ENCODE results near the gene USP17L17. TPM values are rescaled to one million over a fixed set of nuclear protein-coding genes. Genes with fewer than 3 reads are reported as not detected.
"Not testable (repeated sequence)": the region's sequence is repeated elsewhere in the genome, so short reads cannot be mapped to it uniquely, and the experiment has no call there.

Gene USP17L17
- total RNA-seq, 1 experiment from 2014 or later: not detected

DNA sequence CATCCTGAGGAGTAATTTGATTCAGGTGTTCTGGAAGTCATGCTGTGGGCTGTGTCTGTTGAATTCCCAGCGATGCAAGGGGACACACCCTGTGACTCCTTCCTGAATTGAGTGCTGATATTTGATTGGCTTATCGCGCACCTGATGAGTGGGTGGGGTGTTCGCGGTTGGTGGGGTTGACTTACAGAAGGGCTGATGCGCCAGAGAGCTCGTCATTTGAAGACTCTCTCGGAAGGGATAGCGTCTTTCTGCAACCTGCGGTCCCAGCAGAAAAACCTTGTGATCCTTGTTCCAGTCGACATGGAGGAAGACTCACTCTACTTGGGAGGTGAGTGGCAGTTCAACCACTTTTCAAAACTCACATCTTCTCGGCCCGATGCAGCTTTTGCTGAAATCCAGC is 23.8 kb upstream of the USP17L17 start, which contains the start of gene USP17L12:
USP17L12 (plus strand) TSS at position 301 of the 400 bp plus-strand sequence; CDS start at position 301, 0 bp downstream.
- ATAC-seq; H3K9me3 ChIP-seq (ENCODE audit: control insufficient read depth in 1 of 2, insufficient read depth in 1 of 2, low read depth in 1 of 2, low read length in 2 of 2); H3K36me3 ChIP-seq (ENCODE audit: control insufficient read depth in 1 of 2, insufficient read depth in 2 of 2, low read length in 2 of 2); H4K20me1 ChIP-seq (ENCODE audit: insufficient read depth); H3K9ac ChIP-seq (ENCODE audit: low read length); H3K4me1 ChIP-seq (ENCODE audit: control insufficient read depth in 1 of 2, insufficient read depth in 2 of 2, low read length in 2 of 2); POLR2A ChIA-PET; H3K27me3 ChIP-seq (ENCODE audit: insufficient read depth, low read length); CTCF ChIA-PET; H3K27ac ChIP-seq (ENCODE audit: low read depth, low read length); H3K4me2 ChIP-seq (ENCODE audit: low read length); H2AFZ ChIP-seq (ENCODE audit: low read depth, low read length, poor library complexity, severe bottlenecking); H3K9me2 ChIP-seq (ENCODE audit: insufficient read depth); intact Hi-C loops (cut with micrococcal nuclease); H3K4me3 ChIP-seq (replicated peaks in 1 of 2; ENCODE audit: low read depth in 1 of 2, low read length in 2 of 2); BruUV-seq (replicated peaks); RAD21 ChIA-PET (ENCODE audit: low non-redundant PET in 1 of 2, low total read pairs in 2 of 2, uncharacterized antibody in 2 of 2, unreplicated experiment in 2 of 2); DNase-seq (ENCODE audit: low read depth, low spot score); H3K79me2 ChIP-seq (ENCODE audit: insufficient read depth, low read length): not testable (repeated sequence)

DNA sequence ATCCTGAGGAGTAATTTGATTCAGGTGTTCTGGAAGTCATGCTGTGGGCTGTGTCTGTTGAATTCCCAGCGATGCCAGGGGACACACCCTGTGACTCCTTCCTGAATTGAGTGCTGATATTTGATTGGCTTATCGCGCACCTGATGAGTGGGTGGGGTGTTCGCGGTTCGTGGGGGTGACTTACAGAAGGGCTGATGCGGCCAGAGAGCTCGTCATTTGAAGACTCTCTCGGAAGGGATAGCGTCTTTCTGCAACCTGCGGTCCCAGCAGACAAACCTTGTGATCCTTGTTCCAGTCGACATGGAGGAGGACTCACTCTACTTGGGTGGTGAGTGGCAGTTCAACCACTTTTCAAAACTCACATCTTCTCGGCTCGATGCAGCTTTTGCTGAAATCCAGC is 19.1 kb upstream of the USP17L17 start, which contains the start of gene USP17L13:
USP17L13 (plus strand) TSS at position 301 of the 400 bp plus-strand sequence; CDS start at position 301, 0 bp downstream.
- BruUV-seq (replicated peaks): not testable (repeated sequence)

DNA sequence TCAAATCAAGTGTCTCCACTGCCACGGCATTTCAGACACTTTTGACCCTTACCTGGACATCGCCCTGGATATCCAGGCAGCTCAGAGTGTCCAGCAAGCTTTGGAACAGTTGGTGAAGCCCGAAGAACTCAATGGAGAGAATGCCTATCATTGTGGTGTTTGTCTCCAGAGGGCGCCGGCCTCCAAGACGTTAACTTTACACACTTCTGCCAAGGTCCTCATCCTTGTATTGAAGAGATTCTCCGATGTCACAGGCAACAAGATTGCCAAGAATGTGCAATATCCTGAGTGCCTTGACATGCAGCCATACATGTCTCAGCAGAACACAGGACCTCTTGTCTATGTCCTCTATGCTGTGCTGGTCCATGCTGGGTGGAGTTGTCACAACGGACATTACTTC is 13.4 kb upstream of the USP17L17 start:
- H3K4me3 ChIP-seq (replicated peaks in 1 of 2; ENCODE audit: low read depth in 1 of 2, low read length in 2 of 2); H3K4me1 ChIP-seq (ENCODE audit: control insufficient read depth in 1 of 2, insufficient read depth in 2 of 2, low read length in 2 of 2); H3K79me2 ChIP-seq (ENCODE audit: insufficient read depth, low read length); intact Hi-C loops (cut with micrococcal nuclease); H3K4me2 ChIP-seq (ENCODE audit: low read length); H4K20me1 ChIP-seq (ENCODE audit: insufficient read depth); BruUV-seq (replicated peaks); H3K9ac ChIP-seq (ENCODE audit: low read length); CTCF ChIA-PET; H3K27me3 ChIP-seq (ENCODE audit: insufficient read depth, low read length); H3K9me2 ChIP-seq (ENCODE audit: insufficient read depth); H2AFZ ChIP-seq (ENCODE audit: low read depth, low read length, poor library complexity, severe bottlenecking); H3K27ac ChIP-seq (ENCODE audit: low read depth, low read length); H3K36me3 ChIP-seq (ENCODE audit: control insufficient read depth in 1 of 2, insufficient read depth in 2 of 2, low read length in 2 of 2); DNase-seq (ENCODE audit: low read depth, low spot score); H3K9me3 ChIP-seq (ENCODE audit: control insufficient read depth in 1 of 2, insufficient read depth in 1 of 2, low read depth in 1 of 2, low read length in 2 of 2); ATAC-seq; POLR2A ChIA-PET; RAD21 ChIA-PET (ENCODE audit: low non-redundant PET in 1 of 2, low total read pairs in 2 of 2, uncharacterized antibody in 2 of 2, unreplicated experiment in 2 of 2): not testable (repeated sequence)

More for the DNA sequence above, 19.1 kb upstream of the USP17L17 start, which contains the start of gene USP17L13:
- H3K79me2 ChIP-seq (ENCODE audit: insufficient read depth, low read length); H4K20me1 ChIP-seq (ENCODE audit: insufficient read depth); H2AFZ ChIP-seq (ENCODE audit: low read depth, low read length, poor library complexity, severe bottlenecking); H3K36me3 ChIP-seq (ENCODE audit: control insufficient read depth in 1 of 2, insufficient read depth in 2 of 2, low read length in 2 of 2); H3K4me1 ChIP-seq (ENCODE audit: control insufficient read depth in 1 of 2, insufficient read depth in 2 of 2, low read length in 2 of 2); H3K4me2 ChIP-seq (ENCODE audit: low read length); H3K4me3 ChIP-seq (replicated peaks in 1 of 2; ENCODE audit: low read depth in 1 of 2, low read length in 2 of 2); H3K27me3 ChIP-seq (ENCODE audit: insufficient read depth, low read length); RAD21 ChIA-PET (ENCODE audit: low non-redundant PET in 1 of 2, low total read pairs in 2 of 2, uncharacterized antibody in 2 of 2, unreplicated experiment in 2 of 2); POLR2A ChIA-PET; H3K9me2 ChIP-seq (ENCODE audit: insufficient read depth); H3K27ac ChIP-seq (ENCODE audit: low read depth, low read length); ATAC-seq; DNase-seq (ENCODE audit: low read depth, low spot score); CTCF ChIA-PET; H3K9me3 ChIP-seq (ENCODE audit: control insufficient read depth in 1 of 2, insufficient read depth in 1 of 2, low read depth in 1 of 2, low read length in 2 of 2); intact Hi-C loops (cut with micrococcal nuclease); H3K9ac ChIP-seq (ENCODE audit: low read length): not testable (repeated sequence)

DNA sequence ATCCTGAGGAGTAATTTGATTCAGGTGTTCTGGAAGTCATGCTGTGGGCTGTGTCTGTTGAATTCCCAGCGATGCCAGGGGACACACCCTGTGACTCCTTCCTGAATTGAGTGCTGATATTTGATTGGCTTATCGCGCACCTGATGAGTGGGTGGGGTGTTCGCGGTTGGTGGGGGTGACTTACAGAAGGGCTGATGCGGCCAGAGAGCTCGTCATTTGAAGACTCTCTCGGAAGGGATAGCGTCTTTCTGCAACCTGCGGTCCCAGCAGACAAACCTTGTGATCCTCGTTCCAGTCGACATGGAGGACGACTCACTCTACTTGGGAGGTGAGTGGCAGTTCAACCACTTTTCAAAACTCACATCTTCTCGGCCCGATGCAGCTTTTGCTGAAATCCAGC is 9.6 kb upstream of the USP17L17 start, which contains the start of gene USP17L15:
USP17L15 (plus strand) TSS at position 301 of the 400 bp plus-strand sequence; CDS start at position 301, 0 bp downstream.
- H3K9me2 ChIP-seq (ENCODE audit: insufficient read depth); ATAC-seq; H4K20me1 ChIP-seq (ENCODE audit: insufficient read depth); H3K9me3 ChIP-seq (ENCODE audit: control insufficient read depth in 1 of 2, insufficient read depth in 1 of 2, low read depth in 1 of 2, low read length in 2 of 2); H3K27ac ChIP-seq (ENCODE audit: low read depth, low read length); H3K27me3 ChIP-seq (ENCODE audit: insufficient read depth, low read length); H3K4me1 ChIP-seq (ENCODE audit: control insufficient read depth in 1 of 2, insufficient read depth in 2 of 2, low read length in 2 of 2); H2AFZ ChIP-seq (ENCODE audit: low read depth, low read length, poor library complexity, severe bottlenecking); H3K4me3 ChIP-seq (replicated peaks in 1 of 2; ENCODE audit: low read depth in 1 of 2, low read length in 2 of 2); POLR2A ChIA-PET; H3K79me2 ChIP-seq (ENCODE audit: insufficient read depth, low read length); DNase-seq (ENCODE audit: low read depth, low spot score); intact Hi-C loops (cut with micrococcal nuclease); H3K36me3 ChIP-seq (ENCODE audit: control insufficient read depth in 1 of 2, insufficient read depth in 2 of 2, low read length in 2 of 2); H3K4me2 ChIP-seq (ENCODE audit: low read length); H3K9ac ChIP-seq (ENCODE audit: low read length); CTCF ChIA-PET; RAD21 ChIA-PET (ENCODE audit: low non-redundant PET in 1 of 2, low total read pairs in 2 of 2, uncharacterized antibody in 2 of 2, unreplicated experiment in 2 of 2); BruUV-seq (replicated peaks): not testable (repeated sequence)

Measured in HCT116 (cell line).